Pancreas (tissue), 10 donors: ENCODE results near the gene CHD9. TPM values are rescaled to one million over a fixed set of nuclear protein-coding genes. Genes with fewer than 3 reads are reported as not detected.

ENCODE experiments used
- ATAC-seq, 4 donors: fragments of 200-7000 bp; cut with Tn5 transposase; one replicate each; pipeline versions ENCODE4 v1.8.0 to v1.9.1; 2020; ENCODE audit warnings: mild to moderate bottlenecking in 4 of 4, moderate library complexity in 4 of 4
- DNase-seq, 6 donors: peaks; one replicate each; pipeline ENCODE4 v3.0.0-alpha.2; 2020
- FAIRE-seq: peaks from 2 replicates; lab custom pipeline; 2012; peaks lifted over from hg19 to GRCh38; lab: Jason Lieb, UNC
- H3K27ac ChIP-seq, 4 donors: fragments of 200-600 bp; sonication (generic); 1 replicate in 3 of 4; 2 replicates in 1 of 4; pipeline versions ENCODE4 v1.5.0 to v1.8.0; 2020
- H3K27me3 ChIP-seq, 4 donors: fragments of 200-600 bp; one replicate each; pipeline ENCODE4 v1.8.0; 2021
- H3K36me3 ChIP-seq, 3 donors: fragments of 200-600 bp; sonication (generic) in 1 of 3; one replicate each; pipeline versions ENCODE4 v1.5.0 to v1.8.0; 2020 to 2021
- H3K4me1 ChIP-seq, 3 donors: fragments of 200-600 bp; one replicate each; pipeline ENCODE4 v1.8.0; 2021
- H3K4me3 ChIP-seq, 4 donors: fragments of 200-600 bp; sonication (generic) in 2 of 4; one replicate each; pipeline versions ENCODE4 v1.5.0 to v1.8.0; 2020 to 2021
- H3K9me3 ChIP-seq, 4 donors: fragments of 200-600 bp; one replicate each; pipeline ENCODE4 v1.8.0; 2021
- whole genome bisulfite sequencing, 2 donors: extraction: QIAGEN DNeasy Blood & Tissue Kit; methylation state at CpG; one replicate each; pipeline ENCODE4 v1.1.7; 2013; 5-methylcytosine and 5-hydroxymethylcytosine counted together
- intact Hi-C, 3 donors: fragments of 100-400 bp; cut with DNase I; formaldehyde crosslinking; loops; one replicate each; pipeline versions ENCODE4 v1.11.1 to v1.14.2; 2022
- polyA plus RNA-seq, 2 donors: library from polyadenylated mRNA; stranded (reverse); fragments of 200-250 nt; gene quantifications; one replicate each; pipeline ENCODE4 v1.2.3, GENCODE V29; 2013
- total RNA-seq, 6 donors: library from RNA; stranded (reverse); fragmentation: NEBNext Ultra II Directional in 4 of 6; extraction: Animal tissue kit (Norgen Biotek cat#: 25700) in 4 of 6; gene quantifications; one replicate each; pipeline versions ENCODE4 v1.2.1 to v1.2.4, GENCODE V29; 2021 to 2023
- TF ChIP-seq, protein P1 (sequence below), 4 donors: fragments of 200-600 bp; sonication (generic) in 3 of 4; IDR thresholded peaks; one replicate each; pipeline versions ENCODE4 v1.5.0 to v1.8.0; 2021; ENCODE audit warnings: antibody characterized with exemption in 4 of 4
- donor health status: healthy with polysubstance abuse.
- donor health status: DM: no; HTN: no; CAD: no; lungs with moderate emphysema.
- donor health status: DM: no; HTN: no; CAD: no.
- donor health status: control.
- donor health status: control.
- donor health status: Bipolar disorder and iron deficiency.
- donor health status: DM: yes; HTN: yes; CAD: no.
- donor health status: DM: no; HTN: no; CAD: no.
- donor health status: DM: no; HTN: no; CAD: no.
- donor health status: DM: yes; HTN: yes; CAD: no.

The CHD9 gene
- total and polyA plus RNA-seq, 8 donors, result 7.2 to 40.9 (median 30.1) TPM

DNA sequence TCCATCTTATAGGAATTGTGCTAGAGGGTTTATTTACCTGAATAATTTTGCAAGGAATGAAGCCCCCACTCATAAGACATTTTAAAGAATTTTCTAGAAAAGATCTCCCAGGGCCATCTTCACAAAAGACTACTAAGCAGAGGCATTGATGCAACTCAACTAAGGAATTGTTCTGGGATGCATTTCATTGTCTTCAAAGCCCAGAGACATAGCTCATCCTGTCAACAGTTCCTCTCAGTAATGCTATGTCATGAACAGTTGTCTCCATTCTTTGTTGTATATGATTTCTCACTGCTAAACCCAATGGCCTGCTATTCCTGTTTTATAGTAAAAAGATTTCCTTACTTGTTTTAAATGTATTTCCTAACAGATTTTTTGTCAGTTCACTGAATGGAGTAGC lies 242.7 kb downstream of the CHD9 start:
- Histone ChIP-seq H3K27me3 (no peaks in the 10 kb centered on the region), H3K36me3 (peaks cover 0 to 67% (median 11%) of the 10 kb centered on the region in 3 donors)
- no peak for FAIRE-seq

DNA sequence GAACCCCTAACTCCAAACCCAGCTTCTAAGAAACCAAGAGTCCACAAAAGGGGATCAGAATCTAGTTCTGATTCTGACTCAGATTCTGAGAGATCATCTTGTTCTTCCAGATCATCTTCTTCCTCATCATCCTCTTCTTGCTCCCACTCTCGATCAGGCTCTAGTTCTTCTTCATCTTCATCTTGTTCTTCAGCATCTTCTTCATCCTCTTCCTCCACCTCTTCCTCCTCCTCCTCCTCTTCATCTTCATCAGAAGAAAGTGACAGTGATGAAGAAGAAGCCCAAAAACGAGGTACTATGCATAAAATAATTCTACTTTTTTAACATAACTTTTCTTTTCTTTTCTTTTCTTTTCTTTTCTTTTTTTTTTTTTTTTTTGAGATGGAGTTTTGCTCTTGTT lies 249.5 kb downstream of the CHD9 start:
- FAIRE-seq (no peak), ATAC-seq (no peak), DNase-seq (no peak)
- H3K4me3 ChIP-seq, result no peak overlapping the region
- no peak overlapping the region for H3K27ac ChIP-seq
- no peaks in the 10 kb centered on the region for H3K4me1 ChIP-seq
- H3K9me3 ChIP-seq, result no peaks in the 10 kb centered on the region
- H3K36me3 ChIP-seq, result peaks cover 2 to 70% (median 6%) of the 10 kb centered on the region in 3 donors
- no peaks in the 10 kb centered on the region for H3K27me3 ChIP-seq
- whole genome bisulfite sequencing, 2 donors, result 75 to 82% methylated on average over 2 of the region's 2 CpGs
- TF ChIP-seq, protein P1, sequence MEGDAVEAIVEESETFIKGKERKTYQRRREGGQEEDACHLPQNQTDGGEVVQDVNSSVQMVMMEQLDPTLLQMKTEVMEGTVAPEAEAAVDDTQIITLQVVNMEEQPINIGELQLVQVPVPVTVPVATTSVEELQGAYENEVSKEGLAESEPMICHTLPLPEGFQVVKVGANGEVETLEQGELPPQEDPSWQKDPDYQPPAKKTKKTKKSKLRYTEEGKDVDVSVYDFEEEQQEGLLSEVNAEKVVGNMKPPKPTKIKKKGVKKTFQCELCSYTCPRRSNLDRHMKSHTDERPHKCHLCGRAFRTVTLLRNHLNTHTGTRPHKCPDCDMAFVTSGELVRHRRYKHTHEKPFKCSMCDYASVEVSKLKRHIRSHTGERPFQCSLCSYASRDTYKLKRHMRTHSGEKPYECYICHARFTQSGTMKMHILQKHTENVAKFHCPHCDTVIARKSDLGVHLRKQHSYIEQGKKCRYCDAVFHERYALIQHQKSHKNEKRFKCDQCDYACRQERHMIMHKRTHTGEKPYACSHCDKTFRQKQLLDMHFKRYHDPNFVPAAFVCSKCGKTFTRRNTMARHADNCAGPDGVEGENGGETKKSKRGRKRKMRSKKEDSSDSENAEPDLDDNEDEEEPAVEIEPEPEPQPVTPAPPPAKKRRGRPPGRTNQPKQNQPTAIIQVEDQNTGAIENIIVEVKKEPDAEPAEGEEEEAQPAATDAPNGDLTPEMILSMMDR (IDR thresholded peaks at IDR 0.05), result no peak
- intact Hi-C loops, result no loop called here

More for the DNA sequence above, 242.7 kb downstream of the CHD9 start:
- no peak for DNase-seq
- no peaks in the 10 kb centered on the region for H3K4me1 ChIP-seq
- H3K4me3 ChIP-seq, result no peak overlapping the region
- no peak for ATAC-seq
- intact Hi-C loops, result no loop called here
- TF ChIP-seq, protein P1 (IDR thresholded peaks at IDR 0.05), result no peak
- no peaks in the 10 kb centered on the region for H3K9me3 ChIP-seq
- no peak overlapping the region for H3K27ac ChIP-seq

DNA sequence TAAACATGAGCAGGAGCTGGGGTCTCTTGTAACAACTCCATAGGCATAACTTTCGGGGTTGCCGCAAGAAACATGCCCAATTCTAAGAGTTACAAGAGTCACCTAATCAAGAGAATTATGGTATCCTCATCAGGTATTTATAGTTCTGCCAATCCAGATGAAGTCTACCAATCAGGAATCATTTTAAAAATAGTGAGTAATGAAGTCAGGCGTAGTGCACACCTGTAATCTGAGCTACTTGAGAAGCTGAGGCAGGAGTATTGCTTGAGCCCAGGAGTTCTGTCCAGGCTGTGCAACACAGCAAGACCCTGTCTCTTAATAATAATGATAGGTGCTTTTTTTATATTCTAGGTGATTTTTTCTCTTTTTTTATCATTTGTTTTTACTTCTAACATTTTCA lies 251.0 kb downstream of the CHD9 start:
- no peak for DNase-seq
- 91 to 95% methylated on average over 3 of the region's 3 CpGs for WGBS, 2 donors
- intact Hi-C loops, result no loop called here
- H3K9me3 ChIP-seq, result no peaks in the 10 kb centered on the region
- H3K36me3 ChIP-seq, result peaks cover 2 to 70% (median 2%) of the 10 kb centered on the region in 3 donors
- no peak overlapping the region for H3K27ac ChIP-seq
- no peaks in the 10 kb centered on the region for H3K4me1 ChIP-seq
- no peak for ATAC-seq
- H3K27me3 ChIP-seq, result no peaks in the 10 kb centered on the region
- FAIRE-seq, result no peak
- TF ChIP-seq, protein P1 (IDR thresholded peaks at IDR 0.05), result no peak
- no peak overlapping the region for H3K4me3 ChIP-seq

DNA sequence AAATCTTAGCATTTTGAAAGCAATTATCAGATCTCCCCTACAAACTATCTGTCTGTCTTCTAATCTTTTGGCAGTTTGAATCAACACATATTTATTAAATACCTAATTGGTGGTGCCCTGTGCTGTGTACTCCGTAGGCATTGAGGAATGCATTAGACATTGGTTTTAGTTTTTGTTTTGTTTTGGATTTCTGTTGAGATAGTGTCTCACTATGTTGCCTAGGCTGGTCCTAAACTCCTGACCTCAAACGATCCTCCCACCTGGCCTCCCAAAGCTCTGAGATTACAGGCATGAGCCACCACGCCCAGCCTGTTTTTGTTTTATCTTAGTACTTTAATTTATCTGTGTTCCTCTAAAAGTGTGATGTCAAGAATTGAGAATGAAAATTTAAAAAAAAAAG lies 254.7 kb downstream of the CHD9 start:
- ATAC-seq, result no peak
- TF ChIP-seq, protein P1 (IDR thresholded peaks at IDR 0.05), result no peak
- WGBS, 2 donors, result 89 to 90% methylated on average over 3 of the region's 3 CpGs
- no peak for DNase-seq
- H3K9me3 ChIP-seq, result no peaks in the 10 kb centered on the region
- H3K27ac ChIP-seq, result no peak overlapping the region
- no peaks in the 10 kb centered on the region for H3K4me1 ChIP-seq
- no peak overlapping the region for H3K4me3 ChIP-seq
- no peaks in the 10 kb centered on the region for H3K27me3 ChIP-seq
- H3K36me3 ChIP-seq, result peaks cover 0 to 79% (median 2%) of the 10 kb centered on the region in 3 donors
- FAIRE-seq, result no peak
- intact Hi-C loops, result no loop called here

DNA sequence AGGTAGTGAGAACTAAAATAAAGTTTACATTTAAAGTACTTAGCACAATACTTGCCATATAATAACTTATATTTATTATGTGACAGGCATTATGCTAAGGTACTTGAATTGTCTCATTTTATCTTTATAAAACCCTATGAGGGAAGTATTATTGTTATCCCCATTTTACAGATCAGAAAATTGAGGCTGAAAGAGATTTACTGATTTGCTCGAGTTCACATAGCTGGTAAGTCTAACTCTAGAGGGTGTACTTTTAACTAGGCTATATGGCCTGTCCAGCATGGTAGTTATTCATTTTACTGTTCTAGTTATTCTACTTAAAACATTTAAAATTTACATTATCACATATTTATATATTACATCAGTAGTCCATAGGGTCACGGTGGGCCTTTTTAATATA lies 266.2 kb downstream of the CHD9 start:
- Histone ChIP-seq H3K36me3 (peaks cover 3 to 58% (median 6%) of the 10 kb centered on the region in 3 donors), H3K4me1 (no peaks in the 10 kb centered on the region), H3K27ac (no peak overlapping the region), H3K9me3 (no peaks in the 10 kb centered on the region), H3K27me3 (no peaks in the 10 kb centered on the region), H3K4me3 (no peak overlapping the region)
- DNase-seq (no peak), ATAC-seq (no peak), FAIRE-seq (no peak)
- TF ChIP-seq, protein P1 (IDR thresholded peaks at IDR 0.05), result no peak
- intact Hi-C loops, result no loop called here
- WGBS, 2 donors, result 96 to 99% methylated on average over 2 of the region's 2 CpGs
